H1 (cell line): Measurements from ENCODE around the gene GCHFR. TPM values are rescaled to one million over a fixed set of nuclear protein-coding genes. Genes with fewer than 3 reads are reported as not detected.

Source experiments
- CTCF ChIA-PET: fragments of 300-600 bp; sonication (Branson Sonifier 250); formaldehyde crosslinking; loops from one replicate; lab custom pipeline; 2021; ENCODE audit not compliant: partially characterized antibody; lab: Charles Lee
- POLR2A ChIA-PET: fragments of 300-600 bp; sonication (Branson Sonifier 250); formaldehyde crosslinking; loops from one replicate; lab custom pipeline; 2021; ENCODE audit warnings: inconsistent platforms; ENCODE audit not compliant: partially characterized antibody; lab: Charles Lee
- DNase-seq, 2 experiments: peaks; one replicate each; pipeline versions ENCODE4 v3.0.0 to v3.0.0-alpha.2; 2010 to 2022; ENCODE audit warnings: low spot score in 2 of 2, low read depth in 1 of 2, mixed read lengths in 1 of 2
- FAIRE-seq: peaks from 2 replicates; lab custom pipeline; 2011; peaks lifted over from hg19 to GRCh38; lab: Jason Lieb, UNC
- H2AFZ ChIP-seq: 2 replicates; pipeline ENCODE4 v1.8.1; 2012; ENCODE audit warnings: low read length, inconsistent platforms
- H2AK5ac ChIP-seq: 2 replicates; pipeline ENCODE4 v1.6.1; 2013; ENCODE audit warnings: low read depth, low read length
- H2BK120ac ChIP-seq: replicated peaks from 2 replicates; pipeline ENCODE3; 2013; ENCODE audit warnings: low read depth, low read length, inconsistent platforms
- H2BK12ac ChIP-seq: 2 replicates; pipeline ENCODE4 v1.6.1; 2013; ENCODE audit warnings: low read depth, low read length
- H2BK15ac ChIP-seq: 2 replicates; pipeline ENCODE4 v1.6.1; 2013; ENCODE audit warnings: low read length
- H2BK20ac ChIP-seq: 2 replicates; pipeline ENCODE4 v1.6.1; 2013; ENCODE audit warnings: low read length
- H2BK5ac ChIP-seq: 2 replicates; pipeline ENCODE4 v1.6.1; 2013; ENCODE audit warnings: low read depth, low read length
- H3K14ac ChIP-seq: 2 replicates; pipeline ENCODE4 v1.6.1; 2013; ENCODE audit warnings: inconsistent platforms; ENCODE audit not compliant: insufficient read length
- H3K18ac ChIP-seq: 2 replicates; pipeline ENCODE4 v1.6.1; 2013; ENCODE audit warnings: low read length; ENCODE audit errors: extremely low read depth
- H3K23ac ChIP-seq: 2 replicates; pipeline ENCODE4 v1.6.1; 2013; ENCODE audit warnings: inconsistent platforms; ENCODE audit not compliant: insufficient read length
- H3K23me2 ChIP-seq: 2 replicates; pipeline ENCODE4 v1.6.1; 2013; ENCODE audit warnings: low read depth, low read length
- H3K27ac ChIP-seq: 2 replicates; pipeline ENCODE4 v1.6.1; 2011; ENCODE audit warnings: low read depth, low read length, inconsistent platforms
- H3K27me3 ChIP-seq, 4 experiments: replicated peaks in 1 of 4; 1 replicate in 1 of 4; 2 replicates in 3 of 4; pipeline versions ENCODE4 v1.6.1 to v1.8.1; 2011 to 2013; ENCODE audit warnings: low read length in 3 of 4, mild to moderate bottlenecking in 3 of 4, inconsistent platforms in 2 of 4, mixed read lengths in 2 of 4, moderate library complexity in 1 of 4; ENCODE audit not compliant: control insufficient read depth in 3 of 4, insufficient read depth in 3 of 4; ENCODE audit errors: extremely low read depth in 1 of 4
- H3K36me3 ChIP-seq, 4 experiments: 2 replicates each; pipeline versions ENCODE4 v1.6.1 to v1.8.1; 2011 to 2013; ENCODE audit warnings: mild to moderate bottlenecking in 4 of 4, low read length in 3 of 4, moderate library complexity in 2 of 4, control low read depth in 1 of 4, inconsistent platforms in 1 of 4; ENCODE audit not compliant: insufficient read depth in 4 of 4, control insufficient read depth in 2 of 4
- H3K4ac ChIP-seq: replicated peaks from 2 replicates; pipeline ENCODE3; 2013; ENCODE audit warnings: low read length, low read depth, mixed read lengths, inconsistent platforms; ENCODE audit not compliant: insufficient read length
- H3K4me1 ChIP-seq, 4 experiments: replicated peaks in 1 of 4; 1 replicate in 1 of 4; 2 replicates in 3 of 4; pipeline versions ENCODE4 v1.6.1 to v1.8.1; 2011 to 2013; ENCODE audit warnings: low read length in 3 of 4, inconsistent platforms in 2 of 4, mixed read lengths in 1 of 4; ENCODE audit not compliant: insufficient read depth in 4 of 4, control insufficient read depth in 3 of 4
- H3K4me2 ChIP-seq, 2 experiments: 2 replicates each; pipeline versions ENCODE4 v1.6.1 to v1.8.1; 2011 to 2013; ENCODE audit warnings: low read depth in 2 of 2, low read length in 2 of 2, control low read depth in 1 of 2, inconsistent platforms in 1 of 2, mild to moderate bottlenecking in 1 of 2; ENCODE audit not compliant: insufficient read depth in 1 of 2
- H3K4me3 ChIP-seq, 4 experiments: fragments of 200-600, 300-600 bp in 1 of 4; sonication (generic), shearing (Covaris generic), sonication (Bioruptor Twin) in 1 of 4; 2 replicates each; pipeline versions ENCODE4 v1.5.1 to v1.8.1; 2011 to 2016; ENCODE audit warnings: low read length in 4 of 4, low read depth in 3 of 4, control low read depth in 2 of 4, inconsistent platforms in 2 of 4, mild to moderate bottlenecking in 2 of 4, mixed read lengths in 1 of 4, moderate library complexity in 1 of 4; ENCODE audit not compliant: insufficient read depth in 2 of 4; ENCODE audit errors: extremely low read depth in 1 of 4
- H3K56ac ChIP-seq: replicated peaks from 2 replicates; pipeline ENCODE3; 2013; ENCODE audit warnings: low read depth, mild to moderate bottlenecking, mixed read lengths, low read length, inconsistent platforms; ENCODE audit not compliant: insufficient read length
- H3K79me1 ChIP-seq: 2 replicates; pipeline ENCODE4 v1.6.1; 2013; ENCODE audit warnings: low read depth, low read length, control low read depth
- H3K79me2 ChIP-seq, 2 experiments: 2 replicates each; pipeline versions ENCODE4 v1.6.1 to v1.8.1; 2012 to 2013; ENCODE audit warnings: low read length in 2 of 2, mild to moderate bottlenecking in 2 of 2, inconsistent platforms in 1 of 2; ENCODE audit not compliant: insufficient read depth in 2 of 2, control insufficient read depth in 1 of 2
- H3K9ac ChIP-seq, 4 experiments: replicated peaks in 1 of 4; 1 replicate in 1 of 4; 2 replicates in 3 of 4; pipeline versions ENCODE4 v1.6.1 to v1.8.1; 2011 to 2013; ENCODE audit warnings: low read depth in 3 of 4, low read length in 3 of 4, control low read depth in 2 of 4, mild to moderate bottlenecking in 2 of 4, moderate library complexity in 2 of 4, inconsistent platforms in 1 of 4; ENCODE audit errors: extremely low read depth in 1 of 4
- H3K9me3 ChIP-seq, 2 experiments: 2 replicates each; pipeline versions ENCODE4 v1.6.1 to v1.8.1; 2012 to 2013; ENCODE audit warnings: mild to moderate bottlenecking in 2 of 2, moderate library complexity in 2 of 2, control low read depth in 1 of 2, inconsistent platforms in 1 of 2, low read depth in 1 of 2, low read length in 1 of 2, mixed read lengths in 1 of 2; ENCODE audit not compliant: insufficient read depth in 2 of 2
- H4K20me1 ChIP-seq, 2 experiments: replicated peaks in 1 of 2; 2 replicates each; pipeline versions ENCODE3 to v1.8.1; 2011 to 2013; ENCODE audit warnings: inconsistent platforms in 2 of 2, low read length in 2 of 2, mild to moderate bottlenecking in 1 of 2; ENCODE audit not compliant: insufficient read depth in 2 of 2, control insufficient read depth in 1 of 2
- H4K5ac ChIP-seq: 2 replicates; pipeline ENCODE4 v1.6.1; 2013; ENCODE audit warnings: low read length, low read depth, mixed read lengths, inconsistent platforms; ENCODE audit not compliant: insufficient read length
- H4K8ac ChIP-seq: 2 replicates; pipeline ENCODE4 v1.8.0; 2013; ENCODE audit warnings: mild to moderate bottlenecking, moderate library complexity, low read length, inconsistent platforms; ENCODE audit not compliant: insufficient read depth; ENCODE audit errors: extremely low read depth
- H4K91ac ChIP-seq: replicated peaks from 2 replicates; pipeline ENCODE3; 2013; ENCODE audit warnings: low read length, mixed read lengths, inconsistent platforms; ENCODE audit not compliant: insufficient read length
- WGBS, 2 experiments: shearing (Covaris generic) in 1 of 2; methylation state at CpG; one replicate each; pipeline versions ENCODE4 v1.1.6 to v1.1.7; 2013 to 2015; ENCODE audit warnings: low lambda C conversion rate in 2 of 2, mixed read lengths in 2 of 2, inconsistent platforms in 1 of 2, low coverage in 1 of 2, missing lambda C conversion rate in 1 of 2; ENCODE audit not compliant: insufficient replicate concordance in 2 of 2, insufficient coverage in 1 of 2, insufficient read length in 1 of 2; ENCODE audit errors: extremely low coverage in 1 of 2, missing lambda C conversion rate in 1 of 2; 5-methylcytosine and 5-hydroxymethylcytosine counted together
- polyA plus RNA-seq, 7 experiments: library from polyadenylated mRNA; depleted of rRNA in 3 of 7; stranded (reverse) in 5 of 7; unstranded in 2 of 7; fragments of >200 nt in 5 of 7; fragments of 200-250 nt in 2 of 7; gene quantifications; 1 replicate in 5 of 7; 2 replicates in 1 of 7; 4 replicates in 1 of 7; pipeline versions ENCODE4 v1.2.1 to v1.2.3, GENCODE V29; 2011 to 2013; ENCODE audit warnings: missing spikeins in 2 of 7, mixed read lengths in 2 of 7
- total RNA-seq: library from RNA; stranded (reverse); fragmentation: NEBNext Ultra II Directional; extraction: Animal tissue kit (Norgen Biotek cat#: 25700); gene quantifications from 2 replicates; pipeline ENCODE4 v1.2.1, GENCODE V29; 2021
- TF ChIP-seq, protein P1 (sequence below): IDR thresholded peaks from 2 replicates; pipeline ENCODE4 v1.6.1; 2011; ENCODE audit warnings: low read depth, mild to moderate bottlenecking, low read length; ENCODE audit not compliant: insufficient read depth

Gene GCHFR
- total and polyA plus RNA-seq, 2 of the 8 experiments (the other 6 are each of a cell fraction or from before 2014, with no cell fraction given) = 25.9 to 81.5 TPM

- H2BK15ac ChIP-seq = no peak overlapping the region; the same call in 1 of the 2 replicates
- no peak overlapping the region for H2BK5ac ChIP-seq
- CTCF ChIA-PET = no interaction called here
- peaks cover 2% of the 10 kb centered on the region; the same call in 1 of the 2 replicates for H3K79me1 ChIP-seq
- no peak overlapping the region for H4K5ac ChIP-seq
- H3K18ac ChIP-seq = no peak overlapping the region
- peaks cover 0 to 22% of the 10 kb centered on the region in 2 experiments; a peak in 2 of 4 replicates for H3K79me2 ChIP-seq
- DNase-seq (no peak), FAIRE-seq (no peak)
- H2BK120ac ChIP-seq = no peak overlapping the region
- H3K9ac ChIP-seq = peak overlapping the region; percentile 0 to 52 (median 42); a peak in 6 of 7 replicates
- POLR2A ChIA-PET = interaction anchor here (1.0 to 1.5 kb wide), 5 partner anchors 12 to 32 kb away, joined by 3 to 6 read pairs (median 3); no protein-coding TSS in a partner anchor
- H3K14ac ChIP-seq = no peak overlapping the region
- no peak overlapping the region for H2AFZ ChIP-seq
- H3K56ac ChIP-seq = no peak overlapping the region
- H4K20me1 ChIP-seq = no peaks in the 10 kb centered on the region
- H3K4me3 ChIP-seq = peak overlapping the region; percentile 65 to 98 (median 85)
- H3K4me1 ChIP-seq = 0 out of 7 replicates have a peak, but pooled peaks cover 0 to 2% (median under 1%) of the 10 kb centered on the region in 4 experiments
- H2AK5ac ChIP-seq = no peak overlapping the region
- peak overlapping the region; percentile 54 to 98 for H3K4me2 ChIP-seq
- H4K8ac ChIP-seq = 0 out of 2 replicates have a peak overlapping the region, but pooled peaks have one; percentile 28
- H3K27ac ChIP-seq = peak overlapping the region; percentile 43; the same call in 1 of the 2 replicates
- no peak overlapping the region for H2BK12ac ChIP-seq
- H3K9me3 ChIP-seq = no peaks in the 10 kb centered on the region
- H3K27me3 ChIP-seq = no peaks in the 10 kb centered on the region
- H2BK20ac ChIP-seq = no peak overlapping the region
- H4K91ac ChIP-seq = no peak overlapping the region
- H3K4ac ChIP-seq = no peak overlapping the region
- no peak overlapping the region for H3K23ac ChIP-seq
- peaks cover 0 to 9% (median 0%) of the 10 kb centered on the region in 4 experiments; a peak in 2 of 8 replicates for H3K36me3 ChIP-seq
- WGBS, 2 experiments = 13% methylated on average over 22 of the region's 22 CpGs; no CpG with 5 or more reads in 1 of the 2 experiments
- peaks cover 5% of the 10 kb centered on the region; the same call in 1 of the 2 replicates for H3K23me2 ChIP-seq
- TF ChIP-seq, protein P1, sequence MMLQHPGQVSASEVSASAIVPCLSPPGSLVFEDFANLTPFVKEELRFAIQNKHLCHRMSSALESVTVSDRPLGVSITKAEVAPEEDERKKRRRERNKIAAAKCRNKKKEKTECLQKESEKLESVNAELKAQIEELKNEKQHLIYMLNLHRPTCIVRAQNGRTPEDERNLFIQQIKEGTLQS = no peak
- TF ChIP-seq, all 59 proteins: peak for 0
These were observed 9.3 kb upstream of the GCHFR start for GRCh38 chr15:40754574-40754882.
